ENCODE data around the gene STMN3. TPM values are rescaled to one million over a fixed set of nuclear protein-coding genes. Genes with fewer than 3 reads are reported as not detected.

The STMN3 gene
- total and polyA plus RNA-seq, 10 of the 15 experiments (the other 5 are each of a cell fraction or from before 2014, with no cell fraction given) = 0.09 to 3.6 (median 1.4) TPM; not detected in 1

DNA sequence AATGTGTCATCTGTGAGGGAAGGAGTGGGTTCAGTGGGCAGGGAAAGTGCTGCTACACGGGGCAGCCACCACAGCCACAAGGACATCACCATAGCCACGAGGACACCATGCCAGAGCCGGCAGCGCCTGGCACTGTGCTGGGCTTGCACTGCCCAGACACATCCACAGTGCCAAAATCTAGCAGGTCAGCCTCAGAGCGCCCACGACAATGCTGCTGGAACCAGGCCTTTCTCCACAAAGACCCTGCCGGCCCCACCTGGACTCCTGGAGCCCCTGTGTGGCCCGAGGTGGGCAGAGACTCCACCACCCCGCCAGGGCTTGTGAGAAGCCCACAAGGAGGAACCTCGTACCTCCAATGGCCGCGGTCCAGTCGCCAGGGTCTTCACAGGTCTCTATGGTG, 60.6 kb downstream of the STMN3 start:
- in situ Hi-C loops (cut with MboI) = no loop called here
- Histone ChIP-seq H3K4me3 (no peak overlapping the region), H3K79me2 (ENCODE audit: control insufficient read depth, insufficient read depth, low read length) (no peaks in the 10 kb centered on the region), H4K20me1 (ENCODE audit: control insufficient read depth, insufficient read depth) (no peaks in the 10 kb centered on the region), H2AFZ (ENCODE audit: control insufficient read depth, low read depth, low read length) (no peak overlapping the region), H3K4me2 (ENCODE audit: control insufficient read depth, insufficient read depth) (no peak overlapping the region), H3K27ac (ENCODE audit: control insufficient read depth, insufficient read depth) (no peak overlapping the region), H3K4me1 (ENCODE audit: control insufficient read depth, insufficient read depth, low read length) (no peaks in the 10 kb centered on the region), H3K9me3 (replicated peaks; ENCODE audit: control insufficient read depth, insufficient read depth, low read length) (no peaks in the 10 kb centered on the region), H3K36me3 (ENCODE audit: control insufficient read depth in 2 of 2, insufficient read depth in 2 of 2, low read length in 1 of 2) (peaks cover 4 to 7% of the 10 kb centered on the region in 2 experiments; a peak in 3 of 4 replicates), H3K9ac (ENCODE audit: control insufficient read depth, insufficient read depth, low read length) (no peak overlapping the region), H3K27me3 (replicated peaks in 1 of 2; ENCODE audit: control insufficient read depth in 2 of 2, insufficient read depth in 2 of 2, low read length in 1 of 2) (no peaks in the 10 kb centered on the region)
- ChIA-PET SMC1A (ENCODE audit: uncharacterized antibody, unreplicated experiment) (no interaction called here), POLR2A (no interaction called here), CTCF (no interaction called here), RAD21 (ENCODE audit: unreplicated experiment) (no interaction called here)
- DNase-seq (ENCODE audit: low read depth, low spot score) (no peak), FAIRE-seq (no peak), ATAC-seq (no peak)
- whole genome bisulfite sequencing (ENCODE audit: insufficient coverage, insufficient replicate concordance, low lambda C conversion rate, missing lambda C conversion rate) = 89% methylated on average over 13 of the region's 13 CpGs
- no TSS peak for BruUV-seq (replicated peaks)
- intact Hi-C loops (cut with micrococcal nuclease; ENCODE audit: unreplicated experiment) = no loop called here
- TF ChIP-seq KDM1A (IDR thresholded peaks at IDR 0.05; ENCODE audit: borderline replicate concordance) = no peak
- no peak for TF ChIP-seq GATAD2B (conservative IDR thresholded peaks at IDR 0.05; ENCODE audit: low read depth)
- no peak for TF ChIP-seq MTA2 (IDR thresholded peaks at IDR 0.05; ENCODE audit: low read depth)

GRCh38 chr20:63591786-63592355, 61.4 kb downstream of the STMN3 start:
- ChIA-PET POLR2A (no interaction called here), CTCF (no interaction called here), SMC1A (ENCODE audit: uncharacterized antibody, unreplicated experiment) (no interaction called here), RAD21 (ENCODE audit: unreplicated experiment) (no interaction called here)
- FAIRE-seq (no peak), ATAC-seq (no peak), DNase-seq (ENCODE audit: low read depth, low spot score) (no peak)
- Histone ChIP-seq H3K4me3 (no peak overlapping the region), H2AFZ (ENCODE audit: control insufficient read depth, low read depth, low read length) (no peak overlapping the region), H3K4me2 (ENCODE audit: control insufficient read depth, insufficient read depth) (no peak overlapping the region), H3K9ac (ENCODE audit: control insufficient read depth, insufficient read depth, low read length) (no peak overlapping the region), H3K27me3 (replicated peaks in 1 of 2; ENCODE audit: control insufficient read depth in 2 of 2, insufficient read depth in 2 of 2, low read length in 1 of 2) (no peaks in the 10 kb centered on the region), H4K20me1 (ENCODE audit: control insufficient read depth, insufficient read depth) (no peaks in the 10 kb centered on the region), H3K27ac (ENCODE audit: control insufficient read depth, insufficient read depth) (no peak overlapping the region), H3K9me3 (replicated peaks; ENCODE audit: control insufficient read depth, insufficient read depth, low read length) (no peaks in the 10 kb centered on the region), H3K4me1 (ENCODE audit: control insufficient read depth, insufficient read depth, low read length) (no peaks in the 10 kb centered on the region), H3K36me3 (ENCODE audit: control insufficient read depth in 2 of 2, insufficient read depth in 2 of 2, low read length in 1 of 2) (peaks cover 4 to 7% of the 10 kb centered on the region in 2 experiments; a peak in 3 of 4 replicates), H3K79me2 (ENCODE audit: control insufficient read depth, insufficient read depth, low read length) (no peaks in the 10 kb centered on the region)
- TF ChIP-seq TCF3 (IDR thresholded peaks at IDR 0.05; ENCODE audit: borderline replicate concordance, insufficient read depth, low read depth, low read length) (no peak), BACH1 (IDR thresholded peaks at IDR 0.05; ENCODE audit: borderline replicate concordance) (no peak), NFXL1 (IDR thresholded peaks at IDR 0.05; ENCODE audit: borderline replicate concordance) (no peak)
- WGBS (ENCODE audit: insufficient coverage, insufficient replicate concordance, low lambda C conversion rate, missing lambda C conversion rate) = 92% methylated on average over 28 of the region's 28 CpGs
- in situ Hi-C loops (cut with MboI) (no loop called here), intact Hi-C loops (cut with micrococcal nuclease; ENCODE audit: unreplicated experiment) (no loop called here)
- no TSS peak for BruUV-seq (replicated peaks)
